GM12875 (cell line): Measurements from ENCODE around the gene SLC66A3.

Experiments
- H3K4me3 ChIP-seq: one replicate; pipeline ENCODE4 v1.5.1; 2011; ENCODE audit warnings: low read depth, low read length, control low read depth
- CTCF ChIP-seq: IDR thresholded peaks from 2 replicates; pipeline ENCODE4 v1.5.1; 2011; ENCODE audit warnings: low read depth, mild to moderate bottlenecking, control low read depth, inconsistent platforms, low read length, moderate library complexity, borderline replicate concordance; ENCODE audit not compliant: insufficient read depth

SLC66A3 gene

DNA sequence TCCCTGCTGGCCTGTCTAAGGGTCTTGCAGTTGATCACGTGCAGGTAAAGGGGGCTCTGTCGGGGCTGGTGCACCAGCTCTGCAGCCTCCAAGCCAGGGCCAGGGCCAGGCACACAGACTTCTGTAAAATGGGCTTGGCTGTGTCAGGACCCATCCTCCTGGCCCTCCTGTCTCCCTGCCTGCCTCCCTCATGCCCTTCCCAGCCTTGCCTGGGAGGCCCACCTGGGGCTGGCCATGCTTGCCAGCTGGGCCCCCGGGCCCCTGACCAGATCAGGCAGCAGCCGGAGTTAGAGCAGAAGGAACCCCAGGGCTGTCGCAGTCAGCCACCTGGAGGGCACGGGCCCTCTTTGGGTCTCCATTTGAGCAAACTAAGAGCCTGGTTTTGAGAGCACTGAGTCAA lies 2.0 kb downstream of the SLC66A3 start:
- no peak for TF ChIP-seq CTCF
- no peak overlapping the region for H3K4me3 ChIP-seq

GRCh38 chr2:11157731-11158130 lies 2.5 kb downstream of the SLC66A3 start:
- TF ChIP-seq CTCF, result no peak
- H3K4me3 ChIP-seq, result no peak overlapping the region

- TF ChIP-seq CTCF, result no peak
- H3K4me3 ChIP-seq, result no peak overlapping the region
Measured at GRCh38 chr2:11158916-11159573, 3.8 kb downstream of the SLC66A3 start.

DNA sequence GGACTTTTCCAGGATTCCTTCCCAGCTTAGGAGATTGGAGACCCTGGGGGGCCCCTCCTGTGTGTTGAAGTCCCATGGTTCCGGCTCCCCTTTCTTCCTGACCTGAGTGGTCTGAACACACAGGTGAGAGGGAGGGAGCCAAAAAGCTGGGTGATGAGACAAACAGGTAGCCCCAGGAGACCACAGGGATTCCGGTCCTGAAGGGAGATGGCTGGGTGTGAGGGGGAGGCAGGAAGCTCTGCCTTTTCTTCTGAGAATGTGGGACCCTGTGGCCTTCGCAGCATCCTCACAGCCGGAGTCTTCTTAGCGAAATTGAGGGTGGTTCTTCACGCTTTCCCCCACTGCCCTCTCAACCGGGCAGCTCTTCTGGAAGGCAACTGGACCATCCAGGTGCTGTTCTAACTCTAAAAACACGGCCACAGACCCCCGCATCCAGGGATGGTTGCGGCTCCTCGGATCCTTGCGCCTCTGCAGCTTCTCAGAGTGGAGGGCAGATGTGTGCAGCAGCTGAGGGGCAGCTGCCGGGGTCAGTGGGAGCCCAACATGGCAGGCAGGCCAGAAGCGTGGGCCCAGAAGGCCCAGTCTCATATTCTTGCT lies 4.4 kb downstream of the SLC66A3 start:
- no peak for TF ChIP-seq CTCF

GRCh38 chr2:11160256-11160655 lies 5.0 kb downstream of the SLC66A3 start:
- H3K4me3 ChIP-seq, result no peak overlapping the region
- TF ChIP-seq CTCF, result no peak

More for the DNA sequence above, 4.4 kb downstream of the SLC66A3 start:
- H3K4me3 ChIP-seq, result no peak overlapping the region

DNA sequence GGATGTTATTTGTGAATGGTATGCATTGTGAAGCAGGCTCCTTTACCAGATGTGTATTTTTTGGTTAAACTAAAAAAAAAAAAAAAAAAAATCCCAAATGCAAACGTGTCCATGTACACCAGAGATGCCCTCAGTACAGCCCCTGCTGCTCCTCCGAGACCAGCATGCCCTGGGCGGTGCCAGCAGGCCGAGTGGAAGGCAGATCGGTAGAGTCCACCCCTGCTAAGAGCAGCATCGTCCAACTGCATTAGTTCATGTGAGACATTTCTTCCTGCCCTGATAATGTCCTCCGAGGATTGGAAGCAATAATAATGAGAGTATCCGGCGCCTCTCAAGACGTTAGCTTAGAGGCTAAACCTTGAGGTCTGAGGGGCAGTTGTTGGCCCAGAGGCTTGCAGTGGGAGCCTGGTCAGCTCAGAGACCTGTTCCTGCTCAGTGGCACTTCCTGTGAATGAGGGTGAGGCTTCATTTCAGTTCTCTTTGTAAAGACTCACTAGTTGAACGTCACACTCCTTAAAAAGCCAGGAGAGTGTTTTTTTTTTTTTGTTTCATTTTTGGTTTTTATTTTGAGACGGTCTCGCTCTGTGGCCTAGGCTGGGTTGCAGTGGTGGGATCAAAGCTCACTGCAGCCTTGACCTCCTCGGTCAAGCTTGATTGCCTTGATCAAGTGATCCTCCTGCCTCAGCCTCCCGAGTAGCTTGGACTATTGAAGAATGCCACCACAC lies 5.6 kb downstream of the SLC66A3 start:
- H3K4me3 ChIP-seq, result no peak overlapping the region
- no peak for TF ChIP-seq CTCF
